Spinal cord (tissue), 10 donors: ENCODE results near the gene GPR84. TPM values are rescaled to one million over a fixed set of nuclear protein-coding genes. Genes with fewer than 3 reads are reported as not detected.
A peak's percentile ranks its signal among the peaks of the same experiment; 100 is the strongest.

ENCODE experiments used
- DNase-seq, 6 donors: peaks; one replicate each; pipeline versions ENCODE4 v3.0.0 to v3.0.0-alpha.2; 2013 to 2015; ENCODE audit warnings: low spot score in 6 of 6, low read depth in 4 of 6
- H3K27ac ChIP-seq: one replicate; pipeline ENCODE4 v1.5.1; 2013; ENCODE audit warnings: low read depth, low read length, control low read depth
- H3K27me3 ChIP-seq: one replicate; pipeline ENCODE4 v1.6.1; 2013; ENCODE audit warnings: low read length; ENCODE audit not compliant: control insufficient read depth, insufficient read depth
- H3K36me3 ChIP-seq: one replicate; pipeline ENCODE4 v1.6.1; 2013; ENCODE audit warnings: low read length; ENCODE audit not compliant: control insufficient read depth, insufficient read depth
- H3K4me1 ChIP-seq: one replicate; pipeline ENCODE4 v1.6.1; 2013; ENCODE audit warnings: low read length; ENCODE audit not compliant: control insufficient read depth, insufficient read depth
- H3K4me3 ChIP-seq: one replicate; pipeline ENCODE4 v1.5.1; 2013; ENCODE audit warnings: low read depth, low read length, control low read depth
- H3K9me3 ChIP-seq: one replicate; pipeline ENCODE4 v1.6.1; 2013; ENCODE audit warnings: low read length; ENCODE audit not compliant: control insufficient read depth, insufficient read depth
- WGBS: methylation state at CpG from one replicate; pipeline ENCODE4 v1.1.5; 2013; ENCODE audit warnings: missing lambda C conversion rate; ENCODE audit not compliant: insufficient coverage; 5-methylcytosine and 5-hydroxymethylcytosine counted together
- polyA plus RNA-seq, 2 donors: library from polyadenylated mRNA; unstranded; fragments of 120-200 nt; gene quantifications; one replicate each; pipeline ENCODE4 v1.2.1, GENCODE V29; 2013; ENCODE audit not compliant: insufficient read length in 2 of 2
- total RNA-seq, 2 donors: library from RNA; depleted of rRNA in 1 of 2; stranded (reverse); fragments of 120-200 nt in 1 of 2; fragments of >200 nt in 1 of 2; gene quantifications; one replicate each; pipeline versions ENCODE4 v1.2.3 to v1.2.4, GENCODE V29; 2013 to 2014
- donor health status: healthy.

Gene GPR84
- total and polyA plus RNA-seq, 4 donors = 0.33 to 0.99 (median 0.60) TPM

GRCh38 chr12:54404061-54405004 is 40.0 kb upstream of the GPR84 start:
- Histone ChIP-seq H3K4me1 (no peaks in the 10 kb centered on the region), H3K4me3 (no peak overlapping the region), H3K27ac (no peak overlapping the region), H3K9me3 (no peaks in the 10 kb centered on the region), H3K27me3 (no peaks in the 10 kb centered on the region), H3K36me3 (peaks cover 10% of the 10 kb centered on the region)
- peak in 1 of 6 donors; percentile 48 for DNase-seq
- WGBS = 69% methylated on average over 8 of the region's 11 CpGs

GRCh38 chr12:54401119-54401518 is 36.8 kb upstream of the GPR84 start:
- no peaks in the 10 kb centered on the region for H3K27me3 ChIP-seq
- no CpG with 5 or more reads among the region's 2 CpGs for WGBS
- no peaks in the 10 kb centered on the region for H3K4me1 ChIP-seq
- H3K9me3 ChIP-seq = no peaks in the 10 kb centered on the region
- peaks cover 10% of the 10 kb centered on the region for H3K36me3 ChIP-seq
- H3K4me3 ChIP-seq = no peak overlapping the region
- DNase-seq = no peak
- H3K27ac ChIP-seq = no peak overlapping the region

- H3K4me1 ChIP-seq = peaks cover 3% of the 10 kb centered on the region
- WGBS = 77% methylated on average over 6 of the region's 8 CpGs
- no peaks in the 10 kb centered on the region for H3K9me3 ChIP-seq
- H3K4me3 ChIP-seq = no peak overlapping the region
- no peak overlapping the region for H3K27ac ChIP-seq
- H3K36me3 ChIP-seq = peaks cover 10% of the 10 kb centered on the region
- peak in 5 of 6 donors; percentile 76 to 96 (median 86) for DNase-seq
- H3K27me3 ChIP-seq = no peaks in the 10 kb centered on the region
These were observed 34.9 kb upstream of the GPR84 start for GRCh38 chr12:54398995-54399793.

GRCh38 chr12:54398218-54398617 is 33.9 kb upstream of the GPR84 start:
- H3K4me1 ChIP-seq = peaks cover 6% of the 10 kb centered on the region
- WGBS = 96% methylated on average over 2 of the region's 2 CpGs
- H3K27ac ChIP-seq = no peak overlapping the region
- H3K4me3 ChIP-seq = no peak overlapping the region
- no peak for DNase-seq
- peaks cover 8% of the 10 kb centered on the region for H3K36me3 ChIP-seq
- no peaks in the 10 kb centered on the region for H3K27me3 ChIP-seq
- H3K9me3 ChIP-seq = no peaks in the 10 kb centered on the region

GRCh38 chr12:54397157-54397556 is 32.9 kb upstream of the GPR84 start:
- peaks cover 7% of the 10 kb centered on the region for H3K36me3 ChIP-seq

GRCh38 chr12:54395545-54395944 is 31.3 kb upstream of the GPR84 start:
- H3K27ac ChIP-seq = no peak overlapping the region
- no peak overlapping the region for H3K4me3 ChIP-seq
- H3K9me3 ChIP-seq = no peaks in the 10 kb centered on the region
- no peaks in the 10 kb centered on the region for H3K36me3 ChIP-seq
- no peaks in the 10 kb centered on the region for H3K27me3 ChIP-seq
- DNase-seq = no peak
- H3K4me1 ChIP-seq = peaks cover 26% of the 10 kb centered on the region

More at GRCh38 chr12:54397157-54397556, 32.9 kb upstream of the GPR84 start:
- DNase-seq = no peak
- H3K4me3 ChIP-seq = no peak overlapping the region
- no peak overlapping the region for H3K27ac ChIP-seq
- peaks cover 11% of the 10 kb centered on the region for H3K4me1 ChIP-seq
- H3K27me3 ChIP-seq = no peaks in the 10 kb centered on the region
- no peaks in the 10 kb centered on the region for H3K9me3 ChIP-seq
- 100% methylated on average over 1 of the region's 1 CpG for WGBS

GRCh38 chr12:54394986-54395385 is 30.7 kb upstream of the GPR84 start:
- no peak for DNase-seq
- Histone ChIP-seq H3K4me3 (no peak overlapping the region), H3K27ac (no peak overlapping the region), H3K4me1 (peaks cover 31% of the 10 kb centered on the region), H3K27me3 (no peaks in the 10 kb centered on the region), H3K36me3 (no peaks in the 10 kb centered on the region), H3K9me3 (no peaks in the 10 kb centered on the region)
- 100% methylated on average over 1 of the region's 1 CpG for WGBS

GRCh38 chr12:54394281-54394719 is 30.0 kb upstream of the GPR84 start:
- Histone ChIP-seq H3K27ac (no peak overlapping the region), H3K4me3 (no peak overlapping the region), H3K4me1 (peaks cover 36% of the 10 kb centered on the region), H3K9me3 (no peaks in the 10 kb centered on the region), H3K27me3 (no peaks in the 10 kb centered on the region), H3K36me3 (no peaks in the 10 kb centered on the region)
- 18% methylated on average over 3 of the region's 4 CpGs for WGBS
- DNase-seq = peak in 2 of 6 donors; percentile 72 to 80

- 100% methylated on average over 1 of the region's 3 CpGs for WGBS
- DNase-seq = no peak
- no peak overlapping the region for H3K27ac ChIP-seq
- peaks cover 39% of the 10 kb centered on the region for H3K4me1 ChIP-seq
- H3K4me3 ChIP-seq = no peak overlapping the region
- H3K9me3 ChIP-seq = no peaks in the 10 kb centered on the region
- H3K36me3 ChIP-seq = no peaks in the 10 kb centered on the region
- no peaks in the 10 kb centered on the region for H3K27me3 ChIP-seq
These were observed 29.5 kb upstream of the GPR84 start for GRCh38 chr12:54393743-54394142.
